IMR-90 (cell line): ENCODE results near the gene COL4A2. TPM values are rescaled to one million over a fixed set of nuclear protein-coding genes. Genes with fewer than 3 reads are reported as not detected.

ENCODE experiments used
- ATAC-seq: fragments of 200-7000 bp; cut with Tn5 transposase; 2 replicates; pipeline ENCODE4 v1.9.1; 2020; ENCODE audit warnings: low read depth, mild to moderate bottlenecking, moderate library complexity
- BruUV-seq: library from RNA; stranded (reverse); fragments of 400-500 nt; replicated peaks from 2 replicates; lab custom pipeline; 2021; lab: Mats Ljungman, UMichigan
- CTCF ChIA-PET: fragments of 300-600 bp; formaldehyde crosslinking; extraction: SDS; loops from one replicate; lab custom pipeline; 2021; ENCODE audit warnings: antibody characterized with exemption; lab: Yijun Ruan, JAX
- POLR2A ChIA-PET: fragments of 300-600 bp; sonication (Branson Sonifier 250); formaldehyde crosslinking; loops from one replicate; lab custom pipeline; 2022; ENCODE audit warnings: antibody characterized with exemption; ENCODE audit not compliant: unreplicated experiment; lab: Charles Lee
- DNase-seq: peaks from one replicate; pipeline ENCODE4 v3.0.0; 2013
- H2AFZ ChIP-seq: replicated peaks from 2 replicates; pipeline ENCODE3; 2013; ENCODE audit warnings: low read length, mild to moderate bottlenecking; ENCODE audit not compliant: poor library complexity
- H2AK5ac ChIP-seq: 2 replicates; pipeline ENCODE4 v1.6.1; 2013; ENCODE audit warnings: low read depth, low read length, inconsistent platforms
- H2AK9ac ChIP-seq: replicated peaks from 2 replicates; pipeline ENCODE3; 2013; ENCODE audit warnings: mild to moderate bottlenecking, low read depth, low read length, moderate library complexity; ENCODE audit not compliant: poor library complexity
- H2BK120ac ChIP-seq: 2 replicates; pipeline ENCODE4 v1.6.1; 2013; ENCODE audit warnings: low read depth, low read length, inconsistent platforms
- H2BK15ac ChIP-seq: 3 replicates; pipeline ENCODE4 v1.6.1; 2013; ENCODE audit warnings: low read depth, low read length, inconsistent platforms
- H2BK20ac ChIP-seq: 2 replicates; pipeline ENCODE4 v1.6.1; 2013; ENCODE audit warnings: low read depth, mild to moderate bottlenecking, inconsistent platforms, low read length, moderate library complexity
- H2BK5ac ChIP-seq: 2 replicates; pipeline ENCODE4 v1.6.1; 2013; ENCODE audit warnings: mild to moderate bottlenecking, low read depth, low read length, inconsistent platforms; ENCODE audit not compliant: poor library complexity, severe bottlenecking
- H3K14ac ChIP-seq: replicated peaks from 2 replicates; pipeline ENCODE4 v1.6.1; 2013; ENCODE audit warnings: low read depth, low read length, inconsistent platforms
- H3K18ac ChIP-seq: 2 replicates; pipeline ENCODE4 v1.6.1; 2013; ENCODE audit warnings: low read depth, low read length, control low read depth
- H3K23ac ChIP-seq: 2 replicates; pipeline ENCODE4 v1.6.1; 2013; ENCODE audit warnings: low read depth, low read length, inconsistent platforms
- H3K27ac ChIP-seq: 2 replicates; pipeline ENCODE4 v1.5.1; 2013; ENCODE audit warnings: mild to moderate bottlenecking, control low read depth, low read length; ENCODE audit not compliant: insufficient read depth
- H3K27me3 ChIP-seq: 2 replicates; pipeline ENCODE4 v1.6.1; 2013; ENCODE audit warnings: low read length; ENCODE audit not compliant: control insufficient read depth, insufficient read depth
- H3K36me3 ChIP-seq: 2 replicates; pipeline ENCODE4 v1.6.1; 2013; ENCODE audit warnings: low read length, mixed read lengths; ENCODE audit not compliant: control insufficient read depth, insufficient read depth
- H3K4ac ChIP-seq: 2 replicates; pipeline ENCODE4 v1.6.1; 2013; ENCODE audit warnings: low read depth, low read length, inconsistent platforms
- H3K4me1 ChIP-seq: 2 replicates; pipeline ENCODE4 v1.6.1; 2013; ENCODE audit warnings: low read length, mixed read lengths; ENCODE audit not compliant: control insufficient read depth, insufficient read depth
- H3K4me2 ChIP-seq: 2 replicates; pipeline ENCODE4 v1.6.1; 2013; ENCODE audit warnings: low read depth, mild to moderate bottlenecking, control low read depth, low read length, moderate library complexity
- H3K4me3 ChIP-seq: 2 replicates; pipeline ENCODE4 v1.5.1; 2013; ENCODE audit warnings: low read depth, mild to moderate bottlenecking, control low read depth, low read length, moderate library complexity; ENCODE audit not compliant: insufficient read depth
- H3K56ac ChIP-seq: 2 replicates; pipeline ENCODE4 v1.6.1; 2013; ENCODE audit warnings: low read length, inconsistent platforms; ENCODE audit not compliant: insufficient read depth; ENCODE audit errors: extremely low read depth
- H3K79me1 ChIP-seq, 2 experiments: 2 replicates each; pipeline ENCODE4 v1.6.1; 2013; ENCODE audit warnings: low read length in 2 of 2, inconsistent platforms in 1 of 2, low read depth in 1 of 2
- H3K9ac ChIP-seq: 2 replicates; pipeline ENCODE4 v1.6.1; 2013; ENCODE audit warnings: low read depth, low read length, control low read depth
- H3K9me1 ChIP-seq: 2 replicates; pipeline ENCODE4 v1.6.1; 2013; ENCODE audit warnings: low read length, inconsistent platforms; ENCODE audit not compliant: insufficient read depth
- H3K9me3 ChIP-seq: 2 replicates; pipeline ENCODE4 v1.6.1; 2013; ENCODE audit warnings: low read length; ENCODE audit not compliant: control insufficient read depth, insufficient read depth
- H4K20me1 ChIP-seq: 2 replicates; pipeline ENCODE4 v1.6.1; 2013; ENCODE audit warnings: low read length, inconsistent platforms; ENCODE audit not compliant: insufficient read depth
- H4K5ac ChIP-seq: 2 replicates; pipeline ENCODE4 v1.6.1; 2013; ENCODE audit warnings: mild to moderate bottlenecking, low read depth, low read length, control low read depth
- H4K8ac ChIP-seq, 2 experiments: 2 replicates each; pipeline ENCODE4 v1.6.1; 2013; ENCODE audit warnings: low read depth in 2 of 2, low read length in 2 of 2, control low read depth in 1 of 2, inconsistent platforms in 1 of 2
- H4K91ac ChIP-seq: 2 replicates; pipeline ENCODE4 v1.6.1; 2013; ENCODE audit warnings: low read depth, low read length, inconsistent platforms; ENCODE audit not compliant: insufficient read depth
- BHLHE40 ChIP-seq: fragments of 150-350 bp; IDR thresholded peaks from 2 replicates; pipeline ENCODE4 v1.6.1; 2016; ENCODE audit warnings: mild to moderate bottlenecking, low read depth, low read length
- CEBPB ChIP-seq: IDR thresholded peaks from 2 replicates; pipeline ENCODE4 v1.6.1; 2012; ENCODE audit warnings: low read depth, low read length, improper control_type of control experiment
- CHD1 ChIP-seq: IDR thresholded peaks from 2 replicates; pipeline ENCODE4 v1.6.1; 2012; ENCODE audit warnings: low read depth, low read length, improper control_type of control experiment
- FOS ChIP-seq: fragments of 150-350 bp; IDR thresholded peaks from 2 replicates; pipeline ENCODE4 v1.6.1; 2016; ENCODE audit warnings: low read depth, low read length
- MAFK ChIP-seq: IDR thresholded peaks from 2 replicates; pipeline ENCODE4 v1.6.1; 2012; ENCODE audit warnings: low read depth, low read length, improper control_type of control experiment
- MAZ ChIP-seq: IDR thresholded peaks from 2 replicates; pipeline ENCODE4 v1.6.1; 2012; ENCODE audit warnings: low read depth, mild to moderate bottlenecking, low read length, improper control_type of control experiment, moderate library complexity, borderline replicate concordance
- MXI1 ChIP-seq: IDR thresholded peaks from 2 replicates; pipeline ENCODE4 v1.6.1; 2012; ENCODE audit warnings: low read depth, mild to moderate bottlenecking, low read length, moderate library complexity, borderline replicate concordance
- NFE2L2 ChIP-seq: fragments of 150-350 bp; IDR thresholded peaks from 2 replicates; pipeline ENCODE4 v1.6.1; 2016; ENCODE audit warnings: low read depth, mild to moderate bottlenecking, low read length
- POLR2A ChIP-seq: IDR thresholded peaks from 2 replicates; pipeline ENCODE4 v1.6.1; 2012; ENCODE audit warnings: mild to moderate bottlenecking, low read depth, low read length
- RAD21 ChIP-seq: IDR thresholded peaks from 2 replicates; pipeline ENCODE4 v1.6.1; 2012; ENCODE audit warnings: low read length, improper control_type of control experiment
- RCOR1 ChIP-seq: IDR thresholded peaks from 2 replicates; pipeline ENCODE4 v1.6.1; 2012; ENCODE audit warnings: mild to moderate bottlenecking, low read length, improper control_type of control experiment; ENCODE audit not compliant: insufficient replicate concordance
- RFX5 ChIP-seq: IDR thresholded peaks from 2 replicates; pipeline ENCODE4 v1.8.0; 2012; ENCODE audit warnings: low read depth, mild to moderate bottlenecking, low read length, moderate library complexity
- SMC3 ChIP-seq: fragments of 150-350 bp; IDR thresholded peaks from 2 replicates; pipeline ENCODE4 v1.6.1; 2016; ENCODE audit warnings: low read depth, mild to moderate bottlenecking, antibody characterized with exemption, low read length, moderate library complexity
- WGBS, 2 experiments: methylation state at CpG; one replicate each; pipeline versions ENCODE4 v1.1.5 to v1.1.7; 2013; ENCODE audit warnings: missing lambda C conversion rate in 2 of 2; ENCODE audit not compliant: insufficient read length in 1 of 2; ENCODE audit errors: extremely low coverage in 2 of 2; 5-methylcytosine and 5-hydroxymethylcytosine counted together
- dilution Hi-C: fragments of 300-500 bp; cut with HindIII; formaldehyde crosslinking; loops from one replicate; pipeline ENCODE4 v1.14.3; 2018; ENCODE audit warnings: low sequenced_read_pairs; ENCODE audit not compliant: unreplicated experiment
- in situ Hi-C: fragments of 300-500 bp; cut with MboI; formaldehyde crosslinking; loops from 3 replicates; pipeline ENCODE4 v1.14.3; 2019; ENCODE audit warnings: low sequenced_read_pairs, inconsistent platforms, mixed read lengths
- intact Hi-C: fragments of 100-400 bp; cut with micrococcal nuclease; formaldehyde crosslinking; loops from 2 replicates; pipeline ENCODE4 v1.10.0; 2022
- polyA plus RNA-seq, 3 experiments: library from polyadenylated mRNA; depleted of rRNA; stranded (reverse); fragments of >200 nt; gene quantifications; 2 replicates each; pipeline ENCODE4 v1.2.3, GENCODE V29; 2012; ENCODE audit warnings: low replicate concordance in 1 of 3
- total RNA-seq: library from RNA; depleted of rRNA; stranded (reverse); fragments of >200 nt; gene quantifications from 2 replicates; pipeline ENCODE4 v1.2.3, GENCODE V29; 2012
- TF ChIP-seq, protein P1 (sequence below): conservative IDR thresholded peaks from 2 replicates; pipeline ENCODE4 v1.5.1; 2012; ENCODE audit warnings: mild to moderate bottlenecking, low read depth, low read length, improper control_type of control experiment
- TF ChIP-seq, protein P2 (sequence below): fragments of 150-350 bp; IDR thresholded peaks from 2 replicates; pipeline ENCODE4 v1.6.1; 2016; ENCODE audit warnings: low read depth, mild to moderate bottlenecking, low read length, moderate library complexity, borderline replicate concordance
- TF ChIP-seq, protein P3 (sequence below): fragments of 150-350 bp; IDR thresholded peaks from 2 replicates; pipeline ENCODE4 v1.6.1; 2017; ENCODE audit warnings: mild to moderate bottlenecking, antibody characterized with exemption, low read length, low read depth

Gene COL4A2
- total and polyA plus RNA-seq, 2 of the 4 experiments (the other 2 are of a cell fraction), result 90.7 to 457 TPM

DNA sequence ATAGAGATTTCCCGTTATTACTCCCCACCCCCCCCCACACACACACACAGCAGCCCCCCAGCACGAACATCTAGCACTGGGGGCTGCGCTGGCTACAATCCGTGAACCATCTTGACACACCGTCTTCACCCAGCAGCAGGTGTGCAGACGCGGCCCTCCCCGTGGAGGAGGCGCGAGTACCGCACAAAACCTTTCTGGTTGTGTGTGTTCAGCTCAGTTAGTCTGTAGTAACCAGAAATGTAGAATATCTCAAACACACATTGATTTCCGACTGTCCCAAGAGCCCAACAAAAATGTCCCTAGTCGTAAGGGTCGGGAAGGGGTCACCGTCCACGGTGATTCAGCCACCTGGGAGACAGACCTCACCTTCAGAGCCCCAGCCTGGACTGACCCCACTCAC, 131.7 kb downstream of the COL4A2 start:
- Histone ChIP-seq H2BK20ac (no peak overlapping the region), H3K4me2 (no peak overlapping the region), H4K5ac (no peak overlapping the region), H3K14ac (no peak overlapping the region), H4K8ac (no peak overlapping the region), H3K56ac (no peak overlapping the region), H3K4ac (no peak overlapping the region), H2AK5ac (no peak overlapping the region), H3K9me3 (no peaks in the 10 kb centered on the region), H3K36me3 (peaks cover 74% of the 10 kb centered on the region), H3K79me1 (peaks cover 15 to 28% of the 10 kb centered on the region in 2 experiments; a peak in 3 of 4 replicates), H3K4me3 (no peak overlapping the region), H3K27me3 (no peaks in the 10 kb centered on the region), H3K9me1 (peaks cover 20% of the 10 kb centered on the region), H3K4me1 (peaks cover 13% of the 10 kb centered on the region), H4K91ac (no peak overlapping the region), H2BK120ac (no peak overlapping the region), H2BK15ac (no peak overlapping the region), H2BK5ac (no peak overlapping the region), H3K18ac (no peak overlapping the region), H3K9ac (no peak overlapping the region), H3K27ac (no peak overlapping the region), H3K23ac (no peak overlapping the region), H2AK9ac (no peak overlapping the region), H4K20me1 (peaks cover 6% of the 10 kb centered on the region; the same call in 1 of the 2 replicates), H2AFZ (no peak overlapping the region)
- ATAC-seq, result no peak
- CTCF ChIA-PET, result no interaction called here
- in situ Hi-C loops, result loop anchor here (10.0 kb wide), 1 partner anchor 224 kb away; no protein-coding TSS in a partner anchor
- TF ChIP-seq MXI1 (no peak), CHD1 (no peak), CEBPB (no peak), RFX5 (no peak), NFE2L2 (no peak), RAD21 (no peak), MAZ (no peak), BHLHE40 (no peak), POLR2A (no peak), MAFK (no peak), FOS (no peak), RCOR1 (no peak), SMC3 (no peak)
- TF ChIP-seq, protein P1, sequence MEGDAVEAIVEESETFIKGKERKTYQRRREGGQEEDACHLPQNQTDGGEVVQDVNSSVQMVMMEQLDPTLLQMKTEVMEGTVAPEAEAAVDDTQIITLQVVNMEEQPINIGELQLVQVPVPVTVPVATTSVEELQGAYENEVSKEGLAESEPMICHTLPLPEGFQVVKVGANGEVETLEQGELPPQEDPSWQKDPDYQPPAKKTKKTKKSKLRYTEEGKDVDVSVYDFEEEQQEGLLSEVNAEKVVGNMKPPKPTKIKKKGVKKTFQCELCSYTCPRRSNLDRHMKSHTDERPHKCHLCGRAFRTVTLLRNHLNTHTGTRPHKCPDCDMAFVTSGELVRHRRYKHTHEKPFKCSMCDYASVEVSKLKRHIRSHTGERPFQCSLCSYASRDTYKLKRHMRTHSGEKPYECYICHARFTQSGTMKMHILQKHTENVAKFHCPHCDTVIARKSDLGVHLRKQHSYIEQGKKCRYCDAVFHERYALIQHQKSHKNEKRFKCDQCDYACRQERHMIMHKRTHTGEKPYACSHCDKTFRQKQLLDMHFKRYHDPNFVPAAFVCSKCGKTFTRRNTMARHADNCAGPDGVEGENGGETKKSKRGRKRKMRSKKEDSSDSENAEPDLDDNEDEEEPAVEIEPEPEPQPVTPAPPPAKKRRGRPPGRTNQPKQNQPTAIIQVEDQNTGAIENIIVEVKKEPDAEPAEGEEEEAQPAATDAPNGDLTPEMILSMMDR, result no peak
- TF ChIP-seq, protein P2, sequence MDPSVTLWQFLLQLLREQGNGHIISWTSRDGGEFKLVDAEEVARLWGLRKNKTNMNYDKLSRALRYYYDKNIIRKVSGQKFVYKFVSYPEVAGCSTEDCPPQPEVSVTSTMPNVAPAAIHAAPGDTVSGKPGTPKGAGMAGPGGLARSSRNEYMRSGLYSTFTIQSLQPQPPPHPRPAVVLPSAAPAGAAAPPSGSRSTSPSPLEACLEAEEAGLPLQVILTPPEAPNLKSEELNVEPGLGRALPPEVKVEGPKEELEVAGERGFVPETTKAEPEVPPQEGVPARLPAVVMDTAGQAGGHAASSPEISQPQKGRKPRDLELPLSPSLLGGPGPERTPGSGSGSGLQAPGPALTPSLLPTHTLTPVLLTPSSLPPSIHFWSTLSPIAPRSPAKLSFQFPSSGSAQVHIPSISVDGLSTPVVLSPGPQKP, result no peak
- TF ChIP-seq, protein P3, sequence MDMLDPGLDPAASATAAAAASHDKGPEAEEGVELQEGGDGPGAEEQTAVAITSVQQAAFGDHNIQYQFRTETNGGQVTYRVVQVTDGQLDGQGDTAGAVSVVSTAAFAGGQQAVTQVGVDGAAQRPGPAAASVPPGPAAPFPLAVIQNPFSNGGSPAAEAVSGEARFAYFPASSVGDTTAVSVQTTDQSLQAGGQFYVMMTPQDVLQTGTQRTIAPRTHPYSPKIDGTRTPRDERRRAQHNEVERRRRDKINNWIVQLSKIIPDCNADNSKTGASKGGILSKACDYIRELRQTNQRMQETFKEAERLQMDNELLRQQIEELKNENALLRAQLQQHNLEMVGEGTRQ, result no peak
- no peak for DNase-seq
- intact Hi-C loops, result no loop called here
- dilution Hi-C loops, result no loop called here
- no TSS peak for BruUV-seq
- 100% methylated on average over 1 of the region's 16 CpGs; no CpG with 5 or more reads in 1 of the 2 experiments for WGBS, 2 experiments
- POLR2A ChIA-PET, result no interaction called here
